GM21423 (cell line): Measurements from ENCODE around the gene TSPOAP1.

Experiments used
- ATAC-seq: cut with Tn5 transposase; IDR thresholded peaks from one replicate; pipeline ENCODE4 v1.9.1; 2021; ENCODE audit warnings: mild to moderate bottlenecking, moderate library complexity; ENCODE audit not compliant: unreplicated experiment

Gene TSPOAP1

GRCh38 chr17:58307468-58308172, 21.0 kb downstream of the TSPOAP1 start:
- ATAC-seq, result no peak

- ATAC-seq, result no peak
Measured at GRCh38 chr17:58306131-58306951, 22.3 kb downstream of the TSPOAP1 start.

- no peak for ATAC-seq
Measured at GRCh38 chr17:58305626-58306025, 23.0 kb downstream of the TSPOAP1 start.

GRCh38 chr17:58304750-58305486, 23.7 kb downstream of the TSPOAP1 start:
- no peak for ATAC-seq

GRCh38 chr17:58303971-58304749, 24.4 kb downstream of the TSPOAP1 start:
- no peak for ATAC-seq

GRCh38 chr17:58302919-58303585, 25.5 kb downstream of the TSPOAP1 start:
- no peak for ATAC-seq

- ATAC-seq, result no peak
Measured at GRCh38 chr17:58302171-58302918, 26.2 kb downstream of the TSPOAP1 start.

- no peak for ATAC-seq
Measured at GRCh38 chr17:58301504-58302150, 27.0 kb downstream of the TSPOAP1 start.

- no peak for ATAC-seq
Measured at GRCh38 chr17:58300336-58300735, 28.3 kb downstream of the TSPOAP1 start.

- no peak for ATAC-seq
Measured at GRCh38 chr17:58294034-58294433, 34.6 kb downstream of the TSPOAP1 start.

GRCh38 chr17:58291246-58291645, 37.3 kb downstream of the TSPOAP1 start:
- ATAC-seq, result no peak

GRCh38 chr17:58289869-58290268, 38.7 kb downstream of the TSPOAP1 start:
- ATAC-seq, result no peak

GRCh38 chr17:58285422-58285810, 43.2 kb downstream of the TSPOAP1 start:
- ATAC-seq, result no peak

GRCh38 chr17:58284613-58285421, 43.8 kb downstream of the TSPOAP1 start:
- no peak for ATAC-seq

- no peak for ATAC-seq
Measured at GRCh38 chr17:58283674-58284612, 44.7 kb downstream of the TSPOAP1 start.

GRCh38 chr17:58282442-58282841, 46.2 kb downstream of the TSPOAP1 start:
- no peak for ATAC-seq

GRCh38 chr17:58281511-58282011, 47.0 kb downstream of the TSPOAP1 start:
- ATAC-seq, result no peak
